Measurements from ENCODE around the gene RBBP8NL.

GRCh38 chr20:62418709-62419487, 8.4 kb downstream of the RBBP8NL start:
- TF ChIP-seq EP300 (IDR thresholded peaks at IDR 0.05) (no peak), CTCF (IDR thresholded peaks at IDR 0.05) (no peak), TP53 (CRISPR knock-in tag; IDR thresholded peaks at IDR 0.05) (no peak), SMC3 (IDR thresholded peaks at IDR 0.05) (no peak), HMGXB4 (CRISPR knock-in tag; IDR thresholded peaks at IDR 0.05; ENCODE audit: borderline replicate concordance) (no peak), POLR2A (IDR thresholded peaks at IDR 0.05; ENCODE audit: low read length) (no peak), CEBPB (IDR thresholded peaks at IDR 0.05) (no peak)
